ENCODE measurements around the gene LAMB3. TPM values are rescaled to one million over a fixed set of nuclear protein-coding genes. Genes with fewer than 3 reads are reported as not detected.

Gene LAMB3
- polyA plus RNA-seq, 3 donors, result 3.3 to 36.4 (median 5.3) TPM

- 85 to 89% (median 88%) methylated on average over 6 of the region's 6 CpGs for WGBS, 3 donors
- no peak overlapping the region for H3K27ac ChIP-seq (ENCODE audit: low read depth, low read length)
Measured at GRCh38 chr1:209589863-209590262, 62.4 kb downstream of the LAMB3 start.

GRCh38 chr1:209589440-209589839 is 62.8 kb downstream of the LAMB3 start:
- no peak overlapping the region for H3K27ac ChIP-seq (ENCODE audit: low read depth, low read length)
- 93 to 96% (median 95%) methylated on average over 2 of the region's 2 CpGs for WGBS, 3 donors

DNA sequence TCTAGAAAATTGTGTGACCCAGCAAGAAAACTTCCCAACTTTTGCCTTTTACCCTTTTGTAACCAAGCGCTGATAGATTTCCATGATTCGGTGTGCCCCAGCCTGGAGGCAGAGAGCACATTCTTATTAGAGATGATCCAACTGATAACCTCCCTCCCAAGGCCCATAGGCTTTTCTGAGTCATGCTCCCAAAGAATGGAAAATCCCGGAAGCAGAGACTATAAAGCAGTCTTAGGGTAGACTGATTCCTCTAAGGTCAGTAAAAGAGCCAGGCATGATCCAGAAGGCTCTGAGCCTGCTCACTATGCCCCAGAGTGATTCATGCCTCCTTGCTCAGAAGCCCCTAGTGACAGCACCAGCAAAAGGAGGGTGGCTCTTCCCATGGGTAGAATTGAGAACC is 64.4 kb downstream of the LAMB3 start:
- WGBS, 3 donors, result 88 to 94% (median 91%) methylated on average over 3 of the region's 3 CpGs
- no peak overlapping the region for H3K27ac ChIP-seq (ENCODE audit: low read depth, low read length)

- H3K27ac ChIP-seq (ENCODE audit: low read depth, low read length), result no peak overlapping the region
- 45 to 61% (median 58%) methylated on average over 4 of the region's 4 CpGs for WGBS, 3 donors
Measured at GRCh38 chr1:209586221-209586740, 65.9 kb downstream of the LAMB3 start.

DNA sequence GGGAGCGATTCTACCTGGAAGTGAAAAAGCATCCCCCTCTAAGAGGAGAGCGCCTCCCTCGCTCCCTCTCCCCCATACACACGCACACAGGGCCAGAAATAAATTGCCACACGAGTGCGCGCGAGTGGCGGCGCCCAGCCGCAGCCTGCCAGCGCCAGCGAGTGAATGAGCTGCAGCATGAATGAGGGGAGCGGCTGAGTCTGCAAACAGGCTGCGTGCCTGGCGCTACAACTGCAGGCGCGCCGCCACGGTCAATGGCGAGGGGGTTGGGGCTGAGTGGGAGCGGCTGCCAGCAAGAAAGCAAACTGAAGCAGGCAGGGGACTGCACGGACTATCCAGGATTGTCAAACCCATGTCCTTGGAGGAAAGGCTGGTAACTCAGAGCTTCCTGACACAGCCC is 66.6 kb downstream of the LAMB3 start:
- no peak overlapping the region for H3K27ac ChIP-seq (ENCODE audit: low read depth, low read length)
- 1 to 3% (median 2%) methylated on average over 23 of the region's 23 CpGs for WGBS, 3 donors

GRCh38 chr1:209585197-209585596 is 67.0 kb downstream of the LAMB3 start:
- WGBS, 3 donors, result 38 to 55% (median 52%) methylated on average over 5 of the region's 5 CpGs
- no peak overlapping the region for H3K27ac ChIP-seq (ENCODE audit: low read depth, low read length)

DNA sequence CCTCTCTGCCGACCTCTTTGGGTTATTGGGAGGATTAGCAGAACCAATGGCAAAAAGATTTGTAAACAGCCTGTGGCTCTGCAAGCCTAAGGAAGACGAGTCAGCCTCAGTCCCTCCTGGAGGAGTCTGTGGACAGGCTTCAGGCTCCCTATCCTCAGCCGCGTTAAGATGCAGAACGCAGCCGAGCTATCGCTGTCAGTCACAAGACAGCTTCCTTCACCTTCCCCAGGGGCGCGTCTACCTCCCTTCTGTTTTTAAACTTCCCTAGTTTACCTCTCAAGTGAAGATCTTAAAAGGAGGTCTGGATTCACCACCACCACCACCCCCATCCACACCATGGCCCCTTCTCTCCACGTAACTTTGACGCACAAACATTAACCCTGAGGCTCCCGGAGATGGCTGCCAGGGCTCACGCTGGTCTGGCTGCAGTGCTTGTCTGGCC is 68.0 kb downstream of the LAMB3 start:
- 16 to 34% (median 27%) methylated on average over 13 of the region's 13 CpGs for WGBS, 3 donors
- H3K27ac ChIP-seq (ENCODE audit: low read depth, low read length), result no peak overlapping the region

DNA sequence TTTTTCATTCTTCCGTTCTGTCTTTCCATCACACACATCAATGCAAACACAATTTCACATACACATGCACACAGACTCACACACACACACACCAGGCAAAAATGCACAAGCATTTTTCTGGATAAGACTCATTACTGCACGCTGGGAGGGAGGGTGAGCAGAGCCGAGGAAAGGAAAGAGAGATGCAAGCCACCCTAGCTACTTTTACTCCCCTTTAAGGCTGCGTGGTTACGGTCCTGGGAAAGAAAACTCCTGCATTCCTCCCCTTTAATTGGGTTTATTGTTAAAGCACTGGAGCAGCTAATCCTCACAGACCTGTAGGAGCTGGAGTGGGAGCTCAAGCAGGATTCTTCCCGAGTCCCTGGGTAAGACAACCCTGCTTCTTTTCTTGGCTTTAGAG is 68.8 kb downstream of the LAMB3 start, which contains the start of gene CAMK1G:
TSS of gene CAMK1G (plus strand) at position 307 of the 400 bp plus-strand sequence. CDS start 11,270 bp downstream, outside the sequence.
- no peak within 1 kb of the TSS for H3K27ac ChIP-seq (ENCODE audit: low read depth, low read length)
- WGBS, 3 donors, result 17 to 29% (median 23%) methylated on average over 6 of the region's 6 CpGs

DNA sequence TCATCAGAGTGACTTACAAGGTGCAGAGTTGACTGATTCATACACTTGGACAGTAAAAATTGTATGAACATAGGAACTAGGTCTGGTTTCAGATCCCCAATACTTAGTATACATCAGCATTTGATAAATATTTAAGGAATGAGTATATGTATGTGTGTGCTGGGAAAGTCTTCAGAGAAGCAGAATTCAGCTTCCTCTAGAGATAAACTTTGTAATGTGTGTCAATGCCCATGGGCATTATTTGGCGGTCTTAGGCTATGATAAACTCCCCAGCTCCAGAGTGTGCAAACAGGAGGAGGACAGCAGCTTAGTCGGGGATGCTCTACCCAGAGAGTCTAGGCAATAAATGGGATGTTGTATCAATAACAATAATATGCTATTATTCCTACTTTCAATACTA is 71.6 kb downstream of the LAMB3 start:
- WGBS, 3 donors, result 40 to 78% (median 74%) methylated on average over 2 of the region's 2 CpGs
- no peak overlapping the region for H3K27ac ChIP-seq (ENCODE audit: low read depth, low read length)

DNA sequence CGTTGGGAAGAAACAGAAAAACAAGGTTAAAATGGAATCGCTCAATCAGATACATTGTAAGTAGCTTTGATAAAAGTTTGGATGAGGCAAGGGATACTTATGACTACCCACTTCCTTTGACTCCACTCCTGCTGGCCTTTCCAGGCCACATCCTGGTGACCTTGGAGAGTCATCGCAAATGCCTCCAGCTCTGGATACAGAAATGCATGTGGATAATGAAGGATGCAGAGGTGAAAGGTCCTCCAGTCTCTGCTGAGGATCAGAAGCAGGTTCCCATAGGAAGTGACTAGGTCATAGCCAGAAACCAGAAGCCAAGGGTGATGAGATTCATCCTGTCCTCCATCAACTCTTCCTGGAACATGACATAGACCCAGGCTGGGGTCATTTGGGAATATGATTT is 74.9 kb downstream of the LAMB3 start:
- 78 to 82% (median 79%) methylated on average over 3 of the region's 3 CpGs for WGBS, 3 donors
- H3K27ac ChIP-seq (ENCODE audit: low read depth, low read length), result no peak overlapping the region

- whole genome bisulfite sequencing, 3 donors, result 15 to 27% (median 25%) methylated on average over 12 of the region's 12 CpGs
- H3K27ac ChIP-seq (ENCODE audit: low read depth, low read length), result no peak overlapping the region
Measured at GRCh38 chr1:209576392-209577197, 75.6 kb downstream of the LAMB3 start.

DNA sequence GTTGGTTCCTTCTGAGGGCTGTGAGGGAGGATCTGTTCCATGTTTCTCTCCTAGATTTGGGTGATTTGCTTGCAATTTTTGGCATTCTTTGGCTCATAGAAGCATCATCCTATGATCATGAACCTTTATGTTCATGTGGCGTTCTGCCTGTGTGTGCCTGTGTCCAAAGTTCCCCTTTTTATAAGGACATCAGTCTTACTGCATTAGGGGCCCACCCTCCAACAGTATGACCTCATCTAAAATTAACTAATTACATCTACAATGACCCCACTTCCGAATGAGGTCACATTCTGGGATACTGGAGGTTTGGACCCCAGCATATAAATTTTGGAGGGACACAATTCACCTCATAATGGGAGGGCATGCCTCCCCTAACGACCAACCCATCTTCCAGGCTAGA is 81.5 kb downstream of the LAMB3 start:
- no peak overlapping the region for H3K27ac ChIP-seq (ENCODE audit: low read depth, low read length)
- 61 to 75% (median 64%) methylated on average over 3 of the region's 3 CpGs for WGBS, 3 donors

- WGBS, 3 donors, result 7 to 11% (median 11%) methylated on average over 9 of the region's 9 CpGs
- no peak overlapping the region for H3K27ac ChIP-seq (ENCODE audit: low read depth, low read length)
Measured at GRCh38 chr1:209569455-209570207, 82.6 kb downstream of the LAMB3 start.

DNA sequence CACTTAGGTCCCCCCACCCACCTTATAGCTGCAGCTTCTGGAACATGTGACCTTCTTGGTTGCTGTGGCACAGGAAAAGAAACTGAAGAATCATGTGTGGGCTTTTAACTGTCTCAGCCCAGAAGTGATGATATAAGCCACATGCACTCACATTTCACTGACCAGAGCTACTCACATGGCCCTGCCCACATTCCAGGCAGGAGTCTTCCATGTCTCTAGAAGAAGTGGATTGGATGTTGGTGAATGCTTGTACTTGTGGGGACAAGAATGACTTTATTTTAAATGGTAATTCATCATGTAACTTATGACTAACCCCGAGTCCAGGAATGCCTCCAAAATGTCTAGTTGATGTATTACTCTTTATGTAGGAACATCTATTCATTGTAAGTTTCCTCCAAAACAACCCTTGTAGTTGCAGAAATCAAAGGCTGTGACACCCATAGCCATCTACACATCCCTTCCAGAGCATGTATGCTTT is 84.5 kb downstream of the LAMB3 start:
- H3K27ac ChIP-seq (ENCODE audit: low read depth, low read length), result no peak overlapping the region
- 13 to 31% (median 28%) methylated on average over 1 of the region's 1 CpG for WGBS, 3 donors

DNA sequence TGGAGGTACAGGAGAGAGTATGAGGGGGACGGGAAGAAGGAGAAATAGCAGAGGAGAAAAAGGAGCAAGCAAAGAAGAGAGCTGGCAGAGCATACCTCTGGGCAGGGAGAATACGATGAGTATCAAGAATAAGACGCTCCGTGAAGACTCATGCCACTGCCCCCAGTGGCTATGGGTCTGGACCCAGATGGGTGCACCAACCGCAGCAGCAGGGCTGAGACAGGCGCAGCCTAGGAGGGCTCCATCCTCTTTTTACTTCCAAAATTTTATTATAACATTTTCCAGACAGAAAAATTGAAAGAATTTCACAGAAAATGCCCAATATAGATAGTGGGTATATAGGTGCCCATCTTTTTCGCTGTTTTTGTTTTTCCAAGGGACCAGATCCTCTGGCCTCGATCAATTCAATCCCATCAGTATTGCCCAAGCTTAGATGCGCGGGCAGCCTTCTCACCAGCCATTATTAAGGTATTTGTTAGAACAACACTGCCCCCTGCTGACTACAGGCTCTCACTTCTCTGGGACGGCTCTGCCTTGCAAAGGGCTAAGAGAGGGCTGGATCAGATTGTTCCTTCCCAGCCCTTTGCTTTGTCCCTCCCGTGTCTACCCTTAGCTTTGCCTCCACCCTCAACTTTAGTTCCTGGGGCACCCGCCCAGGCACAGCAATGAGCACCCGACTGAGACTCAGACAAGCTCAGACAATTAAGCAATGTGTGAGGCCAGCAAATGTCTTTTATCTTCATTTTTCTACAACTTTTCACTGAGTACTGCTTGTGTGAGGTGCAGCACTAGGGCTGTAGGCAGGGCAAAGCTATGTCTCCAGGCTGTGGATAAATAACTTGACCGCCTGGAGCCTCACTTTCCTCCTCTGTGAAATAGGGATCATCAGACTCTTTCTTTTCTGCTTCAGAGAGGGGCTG is 86.2 kb downstream of the LAMB3 start:
- no peak overlapping the region for H3K27ac ChIP-seq (ENCODE audit: low read depth, low read length)
- 30 to 37% (median 36%) methylated on average over 15 of the region's 15 CpGs for WGBS, 3 donors

All from adipose tissue (tissue), 3 donors.